GM11168 (cell line): Measurements from ENCODE around the gene TNFAIP6.

Experiments used
- in situ Hi-C: fragments of 300-500 bp; cut with MboI; formaldehyde crosslinking; loops from one replicate; pipeline ENCODE4 v1.12.0; 2022; ENCODE audit warnings: low sequenced_read_pairs; ENCODE audit not compliant: unreplicated experiment

Gene TNFAIP6

GRCh38 chr2:151358166-151358970 is 976 bp downstream of the TNFAIP6 start:
- in situ Hi-C loops: no loop called here

DNA sequence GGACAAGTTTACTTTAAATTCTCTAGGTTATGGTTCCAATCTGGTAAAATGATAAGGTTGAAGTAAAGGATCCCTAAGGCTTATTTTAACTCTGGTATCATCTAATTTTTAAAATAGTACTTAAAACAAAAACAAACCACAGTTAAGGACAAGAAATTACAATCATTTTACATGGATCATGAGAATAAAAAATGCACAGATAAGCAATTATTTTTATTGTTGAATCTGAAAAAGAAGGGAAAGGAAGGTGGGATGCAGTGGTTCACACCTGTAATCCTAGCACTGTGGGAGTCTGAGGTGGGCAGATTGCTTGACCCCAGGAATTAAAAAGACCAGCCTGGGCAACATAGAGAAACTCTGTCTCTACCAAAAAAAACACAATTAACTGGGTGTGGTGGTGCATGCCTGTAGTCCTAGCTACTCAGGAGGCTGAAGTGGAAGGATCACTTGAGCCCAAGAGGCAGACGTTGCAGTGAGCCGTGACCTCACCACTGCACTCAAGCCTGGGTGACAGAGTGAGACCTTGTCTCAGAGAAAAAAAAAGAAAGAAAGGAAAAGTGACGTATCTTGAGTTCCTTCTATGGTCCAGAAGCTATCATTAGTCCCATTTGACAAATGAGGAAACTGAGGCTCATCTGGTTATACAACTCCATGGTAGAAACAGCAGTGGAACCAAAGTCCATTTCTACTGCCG is 2.5 kb downstream of the TNFAIP6 start:
- in situ Hi-C loops: no loop called here

GRCh38 chr2:151361674-151362370 is 4.4 kb downstream of the TNFAIP6 start:
- in situ Hi-C loops: no loop called here

- in situ Hi-C loops: no loop called here
Measured at GRCh38 chr2:151363709-151364108, 6.3 kb downstream of the TNFAIP6 start.

DNA sequence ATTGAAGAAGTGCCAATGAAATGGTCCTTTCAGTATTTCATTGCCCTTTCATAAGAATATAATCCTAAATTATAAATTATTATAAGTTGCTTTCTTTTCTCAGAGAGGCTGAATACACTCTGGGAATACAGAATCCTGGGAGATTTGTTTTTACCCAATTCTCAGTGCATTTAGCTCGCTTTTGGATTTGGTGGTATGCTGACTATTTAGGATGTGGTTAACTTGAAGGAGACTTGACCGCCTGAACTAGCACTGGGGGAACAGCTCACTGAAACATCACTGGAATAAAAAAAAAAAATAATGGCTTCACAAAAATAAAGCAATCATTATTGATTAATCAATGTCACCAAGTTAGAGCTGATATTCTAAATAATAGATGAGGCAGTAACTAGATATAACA is 10.2 kb downstream of the TNFAIP6 start:
- in situ Hi-C loops: no loop called here

DNA sequence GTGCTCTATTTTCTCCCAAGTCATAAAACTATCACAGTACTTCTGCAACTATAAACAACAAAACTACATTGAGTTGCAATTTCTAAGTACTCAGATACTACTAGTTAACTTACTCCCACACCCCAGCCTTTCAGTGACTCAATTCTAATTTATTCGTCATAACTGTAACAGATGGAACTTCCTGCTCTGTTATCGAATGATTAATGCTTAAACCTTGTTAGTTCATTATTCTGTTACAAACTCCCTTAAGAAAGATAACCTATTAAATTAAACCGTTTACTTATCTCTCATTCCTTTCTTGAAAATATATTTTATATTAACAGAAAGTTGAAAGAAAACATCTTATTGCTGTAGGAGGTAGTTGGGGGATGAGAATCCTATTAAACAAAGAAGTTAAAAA is 17.0 kb downstream of the TNFAIP6 start:
- in situ Hi-C loops: no loop called here

DNA sequence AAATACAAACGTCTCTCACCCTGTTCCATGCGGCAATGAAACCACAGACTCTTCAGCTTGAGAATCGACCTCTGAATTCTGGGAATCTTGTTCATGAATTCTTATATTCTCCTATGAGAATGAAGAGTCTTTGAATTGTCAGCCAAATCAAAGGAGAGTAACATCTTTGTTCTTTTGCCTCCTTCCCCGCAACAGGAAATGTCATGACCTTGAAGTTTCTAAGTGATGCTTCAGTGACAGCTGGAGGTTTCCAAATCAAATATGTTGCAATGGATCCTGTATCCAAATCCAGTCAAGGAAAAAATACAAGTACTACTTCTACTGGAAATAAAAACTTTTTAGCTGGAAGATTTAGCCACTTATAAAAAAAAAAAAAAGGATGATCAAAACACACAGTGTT is 21.8 kb downstream of the TNFAIP6 start:
- in situ Hi-C loops: no loop called here

- in situ Hi-C loops: no loop called here
Measured at GRCh38 chr2:151380580-151381235, 23.3 kb downstream of the TNFAIP6 start.

- in situ Hi-C loops: no loop called here
Measured at GRCh38 chr2:151381266-151381665, 23.9 kb downstream of the TNFAIP6 start.

GRCh38 chr2:151388011-151388410 is 30.6 kb downstream of the TNFAIP6 start:
- in situ Hi-C loops: no loop called here

DNA sequence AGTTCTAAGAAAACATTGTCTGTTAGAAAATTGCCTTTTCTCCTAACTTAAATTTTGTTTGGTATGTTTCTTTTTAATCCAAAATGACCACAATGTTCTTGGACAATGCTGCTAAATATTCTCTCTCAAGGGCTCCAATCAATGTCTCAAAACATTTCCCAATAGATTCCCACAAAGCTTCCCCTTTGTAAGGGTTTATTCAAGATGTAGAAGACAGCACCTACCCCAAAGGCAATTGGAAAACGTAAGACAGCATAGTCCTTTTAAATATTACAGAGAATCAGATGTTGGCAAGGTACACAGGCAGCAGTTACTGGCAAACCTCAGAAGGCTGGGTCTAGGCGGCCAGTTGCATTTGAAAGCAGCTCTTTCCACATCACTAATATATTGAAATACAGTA is 34.0 kb downstream of the TNFAIP6 start:
- in situ Hi-C loops: no loop called here

DNA sequence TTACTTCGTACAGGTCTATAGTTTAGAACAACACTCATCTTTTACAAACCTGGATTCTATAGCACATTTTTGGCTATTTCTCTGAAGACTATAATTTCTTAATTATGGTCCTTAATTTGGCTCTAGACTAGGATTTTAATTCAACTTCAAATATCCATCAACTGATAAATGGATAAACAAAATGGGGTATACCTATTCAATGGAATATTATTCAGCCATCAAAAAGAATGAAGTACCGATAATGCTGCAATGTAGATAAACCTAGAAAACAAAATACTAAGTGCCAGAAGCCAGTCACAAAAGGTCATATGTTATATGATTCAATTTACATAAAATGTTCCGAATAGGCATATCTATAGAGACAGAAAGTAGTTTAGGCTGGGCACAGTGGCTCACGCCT is 37.1 kb downstream of the TNFAIP6 start:
- in situ Hi-C loops: no loop called here

DNA sequence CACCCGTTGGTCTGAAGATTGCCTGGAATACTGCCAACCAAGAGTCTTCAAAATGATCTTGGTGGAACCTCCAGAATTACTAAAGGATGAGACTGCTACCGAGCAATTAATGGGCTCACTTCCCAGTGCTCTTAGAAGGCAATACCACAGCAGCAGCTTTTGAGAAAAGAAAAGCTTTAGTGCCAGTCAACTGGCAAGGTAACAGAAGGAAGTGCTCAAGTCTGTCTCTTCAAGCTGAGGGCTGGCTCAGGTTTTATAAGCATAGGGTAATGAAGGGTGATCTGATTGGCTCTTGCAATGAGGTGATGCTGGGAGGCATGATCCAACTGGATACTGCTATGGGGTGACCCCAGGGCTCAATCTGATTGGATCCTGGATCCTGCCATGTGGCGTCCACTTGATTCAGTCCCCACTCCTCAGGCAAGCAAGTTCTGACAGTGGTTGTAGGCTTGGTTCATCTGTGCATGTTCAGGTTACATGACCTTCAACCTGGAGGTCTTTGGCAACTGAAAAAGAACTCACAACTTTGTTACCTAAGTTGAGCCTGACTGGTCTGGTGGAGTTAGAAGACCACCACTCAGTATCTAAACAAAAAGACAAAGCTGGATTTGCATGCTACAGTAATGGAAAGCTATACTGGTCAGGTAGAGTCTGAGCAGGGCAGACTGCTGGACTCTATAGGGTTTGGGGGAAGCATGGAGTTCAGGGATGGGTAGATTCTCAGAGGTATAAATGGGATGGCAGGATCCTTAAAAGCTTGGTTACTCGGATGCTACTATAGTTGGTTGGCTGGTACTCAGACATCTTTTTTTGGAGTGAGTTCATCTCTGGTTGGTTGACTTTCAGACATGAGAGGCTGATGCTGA is 38.4 kb downstream of the TNFAIP6 start:
- in situ Hi-C loops: no loop called here

- in situ Hi-C loops: no loop called here
Measured at GRCh38 chr2:151399981-151400380, 42.6 kb downstream of the TNFAIP6 start.

DNA sequence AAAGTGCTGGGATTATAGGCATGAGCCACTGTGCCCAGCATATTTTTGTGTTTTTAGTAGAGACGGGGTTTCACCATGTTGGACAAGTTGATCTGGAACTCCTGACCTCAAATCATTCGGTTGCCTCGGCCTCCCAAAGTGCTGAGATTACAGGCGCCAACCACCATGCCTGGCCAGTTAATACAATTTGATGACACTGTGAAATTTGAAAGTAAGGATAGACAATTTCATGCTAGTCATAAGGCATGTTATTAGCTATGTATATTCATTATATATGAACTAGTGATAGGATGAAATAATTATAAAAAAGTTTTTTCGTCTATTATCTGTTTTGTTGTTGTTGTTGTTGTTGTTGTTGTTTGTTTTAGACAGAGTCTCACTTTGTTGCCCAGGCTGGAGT is 43.8 kb downstream of the TNFAIP6 start:
- in situ Hi-C loops: no loop called here

DNA sequence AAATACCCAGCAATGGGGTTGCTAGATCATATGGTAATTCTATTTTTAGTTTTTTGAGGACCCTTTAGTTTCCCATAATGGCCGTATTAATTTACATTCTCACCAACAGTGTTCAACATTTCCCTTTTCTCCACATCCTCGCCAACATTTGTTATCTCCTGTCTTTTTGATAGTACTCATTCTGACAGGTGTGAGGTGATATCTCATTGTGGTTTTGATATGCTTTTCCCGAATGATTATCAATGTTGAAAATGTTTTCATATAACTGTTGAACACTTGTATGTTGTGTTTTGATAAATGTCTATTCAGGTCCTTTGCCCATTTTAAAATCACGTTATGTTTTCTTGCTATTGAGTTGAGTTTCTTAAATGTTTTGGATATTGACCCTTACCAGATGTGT is 46.5 kb downstream of the TNFAIP6 start:
- in situ Hi-C loops: no loop called here

DNA sequence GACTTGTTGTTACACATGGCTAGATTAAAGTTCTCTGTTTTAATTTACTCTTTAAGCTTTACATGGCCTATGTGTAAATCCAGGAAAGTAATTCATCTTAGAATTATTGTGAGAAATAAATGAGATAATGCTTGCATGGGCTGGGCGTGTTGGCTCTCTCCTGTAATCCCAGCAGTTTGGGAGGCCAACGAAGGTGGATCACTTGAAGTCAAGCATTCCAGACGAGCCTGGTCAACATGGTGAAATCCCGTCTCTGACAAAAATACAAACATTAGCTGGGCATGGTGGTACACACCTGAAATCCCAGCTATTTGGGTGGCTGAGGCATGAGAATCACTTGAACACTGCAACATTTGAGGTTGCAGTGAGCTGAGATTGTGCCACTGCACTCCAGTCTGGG is 48.0 kb downstream of the TNFAIP6 start:
- in situ Hi-C loops: no loop called here

- in situ Hi-C loops: no loop called here
Measured at GRCh38 chr2:151407281-151407680, 49.9 kb downstream of the TNFAIP6 start.

GRCh38 chr2:151408788-151409600 is 51.6 kb downstream of the TNFAIP6 start:
- in situ Hi-C loops: no loop called here
